Suprapubic skin (tissue), 4 donors: ENCODE measurements around the gene FGFR3. TPM values are rescaled to one million over a fixed set of nuclear protein-coding genes. Genes with fewer than 3 reads are reported as not detected.

Source experiments
- DNase-seq, 2 donors: peaks; one replicate each; pipeline ENCODE4 v3.0.0-alpha.2; 2019; ENCODE audit warnings: low spot score in 2 of 2
- H3K27ac ChIP-seq: fragments of 200-600 bp; sonication (generic); one replicate; pipeline ENCODE4 v1.5.1; 2019
- H3K27me3 ChIP-seq: fragments of 200-600 bp; sonication (generic); one replicate; pipeline ENCODE4 v1.5.1; 2019
- H3K36me3 ChIP-seq: fragments of 200-600 bp; sonication (generic); one replicate; pipeline ENCODE4 v1.5.1; 2019
- H3K4me1 ChIP-seq: fragments of 200-600 bp; sonication (generic); one replicate; pipeline ENCODE4 v1.5.1; 2019
- H3K4me3 ChIP-seq: fragments of 200-600 bp; sonication (generic); one replicate; pipeline ENCODE4 v1.5.1; 2019; ENCODE audit warnings: mild to moderate bottlenecking
- H3K9me3 ChIP-seq: fragments of 200-600 bp; sonication (generic); one replicate; pipeline ENCODE4 v1.5.1; 2019
- EP300 ChIP-seq: sonication (generic); formaldehyde crosslinking; IDR thresholded peaks from one replicate; pipeline ENCODE4 v1.6.1; 2017; ENCODE audit warnings: antibody characterized with exemption
- POLR2A ChIP-seq, 2 donors: fragments of 450-650 bp; IDR thresholded peaks; one replicate each; pipeline ENCODE4 v1.6.1; 2017; ENCODE audit warnings: antibody characterized with exemption in 2 of 2, mild to moderate bottlenecking in 2 of 2, moderate library complexity in 2 of 2
- POLR2AphosphoS5 ChIP-seq, 3 donors: sonication (generic); formaldehyde crosslinking; IDR thresholded peaks; one replicate each; pipeline ENCODE4 v1.6.1; 2017; ENCODE audit warnings: antibody characterized with exemption in 3 of 3
- WGBS: methylation state at CpG from one replicate; pipeline ENCODE4 v1.1.5; 2018; 5-methylcytosine and 5-hydroxymethylcytosine counted together
- total RNA-seq, 4 donors: library from RNA; depleted of rRNA; stranded (reverse); fragments of >200 nt; gene quantifications; one replicate each; pipeline ENCODE4 v1.1.0, GENCODE V29; 2016
- TF ChIP-seq, protein P1 (sequence below), 2 donors: fragments of 200-600 bp in 1 of 2; fragments of 450-650 bp in 1 of 2; sonication (generic) in 1 of 2; IDR thresholded peaks; one replicate each; pipeline ENCODE4 v1.5.1; 2016 to 2019; ENCODE audit warnings: antibody characterized with exemption in 2 of 2, mild to moderate bottlenecking in 1 of 2, moderate library complexity in 1 of 2

FGFR3 gene
- total RNA-seq, 4 donors from 2014 or later, result 511 to 829 (median 662) TPM

DNA sequence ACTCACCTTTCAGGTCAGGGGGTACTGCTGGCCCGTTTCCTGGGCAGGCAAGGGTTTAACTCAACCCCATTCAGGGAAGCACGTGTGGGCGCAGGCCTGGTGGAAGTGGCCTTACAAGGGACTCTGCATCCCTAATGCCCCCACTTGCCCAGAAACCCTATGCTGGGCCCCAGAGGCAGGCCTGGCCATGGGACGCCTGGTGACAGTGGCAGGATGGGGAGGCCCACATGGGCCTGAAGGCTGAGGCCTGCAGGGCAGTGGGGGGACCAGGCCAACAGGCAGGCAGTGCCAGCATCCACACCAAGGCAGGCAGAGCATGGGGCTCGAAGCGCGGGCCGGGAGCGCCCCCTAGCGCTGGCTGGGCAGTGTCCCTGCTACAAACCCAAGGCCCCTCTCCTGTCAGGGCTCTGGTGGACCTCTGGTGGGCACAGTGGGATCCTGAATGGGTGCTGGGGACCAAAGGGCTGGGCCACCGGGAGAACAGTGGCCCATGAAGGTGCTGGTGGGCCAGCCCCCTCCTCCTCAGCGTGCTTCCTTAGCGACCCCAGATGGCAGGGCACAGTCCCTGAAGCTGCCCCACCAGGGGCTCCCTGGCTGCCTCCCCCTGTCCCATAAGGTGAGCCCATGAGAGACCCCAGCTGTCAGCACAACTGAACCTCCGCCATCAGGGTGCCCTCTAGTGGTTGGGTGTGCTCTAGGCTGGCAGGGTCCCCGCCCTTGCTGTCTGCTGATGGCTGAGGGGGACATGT, 16.8 kb downstream of the FGFR3 start:
- 48% methylated on average over 3 of the region's 15 CpGs for WGBS
- H3K36me3 ChIP-seq, result peaks cover 26% of the 10 kb centered on the region
- no peak for DNase-seq
- no peak overlapping the region for H3K4me3 ChIP-seq
- no peaks in the 10 kb centered on the region for H3K9me3 ChIP-seq
- no peaks in the 10 kb centered on the region for H3K4me1 ChIP-seq
- TF ChIP-seq, protein P1, sequence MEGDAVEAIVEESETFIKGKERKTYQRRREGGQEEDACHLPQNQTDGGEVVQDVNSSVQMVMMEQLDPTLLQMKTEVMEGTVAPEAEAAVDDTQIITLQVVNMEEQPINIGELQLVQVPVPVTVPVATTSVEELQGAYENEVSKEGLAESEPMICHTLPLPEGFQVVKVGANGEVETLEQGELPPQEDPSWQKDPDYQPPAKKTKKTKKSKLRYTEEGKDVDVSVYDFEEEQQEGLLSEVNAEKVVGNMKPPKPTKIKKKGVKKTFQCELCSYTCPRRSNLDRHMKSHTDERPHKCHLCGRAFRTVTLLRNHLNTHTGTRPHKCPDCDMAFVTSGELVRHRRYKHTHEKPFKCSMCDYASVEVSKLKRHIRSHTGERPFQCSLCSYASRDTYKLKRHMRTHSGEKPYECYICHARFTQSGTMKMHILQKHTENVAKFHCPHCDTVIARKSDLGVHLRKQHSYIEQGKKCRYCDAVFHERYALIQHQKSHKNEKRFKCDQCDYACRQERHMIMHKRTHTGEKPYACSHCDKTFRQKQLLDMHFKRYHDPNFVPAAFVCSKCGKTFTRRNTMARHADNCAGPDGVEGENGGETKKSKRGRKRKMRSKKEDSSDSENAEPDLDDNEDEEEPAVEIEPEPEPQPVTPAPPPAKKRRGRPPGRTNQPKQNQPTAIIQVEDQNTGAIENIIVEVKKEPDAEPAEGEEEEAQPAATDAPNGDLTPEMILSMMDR (IDR thresholded peaks at IDR 0.05), result peak; percentile 63 to 84
- TF ChIP-seq POLR2AphosphoS5 (IDR thresholded peaks at IDR 0.05) (no peak), EP300 (no peak), POLR2A (IDR thresholded peaks at IDR 0.05) (no peak)
- no peak overlapping the region for H3K27ac ChIP-seq
- no peaks in the 10 kb centered on the region for H3K27me3 ChIP-seq

DNA sequence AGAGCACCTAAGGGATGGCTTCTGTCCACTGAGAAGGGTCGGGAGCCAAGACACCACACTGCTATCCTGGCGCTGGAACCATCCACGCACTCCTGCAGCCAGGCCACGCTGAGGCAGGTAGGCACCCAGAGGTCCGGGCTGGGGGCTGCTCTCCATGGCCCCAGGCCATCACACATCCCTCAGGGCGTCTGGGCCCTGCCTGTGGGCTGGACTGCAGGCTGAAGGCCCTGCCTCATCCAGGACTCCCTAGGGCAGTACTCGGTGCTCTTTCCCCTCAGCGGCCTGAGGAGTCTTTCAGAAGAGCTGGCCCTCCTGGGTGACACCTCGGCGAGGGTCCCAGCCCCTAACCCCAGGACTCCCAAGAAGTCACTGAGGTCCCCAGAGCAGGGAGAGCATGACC, 17.7 kb downstream of the FGFR3 start:
- Histone ChIP-seq H3K9me3 (no peaks in the 10 kb centered on the region), H3K36me3 (peaks cover 34% of the 10 kb centered on the region), H3K27me3 (no peaks in the 10 kb centered on the region), H3K4me1 (no peaks in the 10 kb centered on the region), H3K27ac (no peak overlapping the region), H3K4me3 (no peak overlapping the region)
- TF ChIP-seq POLR2AphosphoS5 (IDR thresholded peaks at IDR 0.05) (no peak), POLR2A (IDR thresholded peaks at IDR 0.05) (no peak), EP300 (no peak)
- TF ChIP-seq, protein P1 (IDR thresholded peaks at IDR 0.05), result no peak
- WGBS, result 77% methylated on average over 6 of the region's 10 CpGs
- DNase-seq, result no peak

DNA sequence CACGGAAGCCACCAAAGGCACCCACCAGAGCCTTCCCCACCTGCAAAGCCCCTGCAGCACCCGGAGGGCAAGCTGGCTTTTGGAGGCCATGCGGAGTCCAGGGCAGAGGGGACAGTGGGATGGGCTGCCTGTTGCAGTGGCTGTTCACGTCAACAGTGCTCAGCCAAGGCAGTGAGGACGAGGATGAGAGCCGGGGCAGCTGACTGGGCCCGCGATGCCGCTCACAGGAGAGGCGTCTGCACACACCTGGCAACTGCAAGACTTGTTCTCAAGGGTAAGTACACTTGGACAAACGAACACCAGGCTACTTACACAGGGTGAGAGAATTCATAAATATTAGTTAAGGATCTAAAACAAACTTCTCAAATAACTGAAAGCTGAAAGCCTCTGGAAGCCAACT, 19.6 kb downstream of the FGFR3 start:
- DNase-seq, result no peak
- Histone ChIP-seq H3K36me3 (peaks cover 54% of the 10 kb centered on the region), H3K4me1 (no peaks in the 10 kb centered on the region), H3K4me3 (no peak overlapping the region), H3K27me3 (no peaks in the 10 kb centered on the region), H3K27ac (no peak overlapping the region), H3K9me3 (no peaks in the 10 kb centered on the region)
- TF ChIP-seq POLR2AphosphoS5 (IDR thresholded peaks at IDR 0.05), result no peak
- TF ChIP-seq, protein P1 (IDR thresholded peaks at IDR 0.05), result no peak
- 85% methylated on average over 11 of the region's 11 CpGs for WGBS

DNA sequence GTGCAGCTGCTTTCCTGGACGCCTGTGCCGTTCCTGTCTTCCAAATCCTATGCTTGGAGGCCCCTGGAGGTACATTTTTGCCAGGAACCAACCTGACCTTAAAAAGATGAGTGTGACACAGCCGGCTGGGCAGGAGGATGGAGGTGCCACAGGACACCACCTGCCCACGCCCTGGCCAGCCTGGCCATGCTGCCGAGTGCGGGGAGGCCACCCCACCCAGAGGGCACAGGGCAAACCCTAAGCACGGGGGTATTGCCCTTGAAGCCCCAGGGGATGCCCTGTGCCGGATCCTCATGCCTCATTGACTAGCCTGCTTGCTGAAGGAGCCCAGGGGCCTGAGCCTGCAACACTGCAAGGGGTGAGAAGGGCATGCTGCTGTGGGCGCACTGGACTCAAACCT, 20.1 kb downstream of the FGFR3 start:
- H3K4me3 ChIP-seq, result no peak overlapping the region
- H3K4me1 ChIP-seq, result no peaks in the 10 kb centered on the region
- no peak overlapping the region for H3K27ac ChIP-seq
- 83% methylated on average over 7 of the region's 9 CpGs for WGBS
- peaks cover 59% of the 10 kb centered on the region for H3K36me3 ChIP-seq
- H3K9me3 ChIP-seq, result no peaks in the 10 kb centered on the region
- no peak for TF ChIP-seq POLR2A (IDR thresholded peaks at IDR 0.05)
- TF ChIP-seq EP300, result no peak
- TF ChIP-seq, protein P1 (IDR thresholded peaks at IDR 0.05), result no peak
- no peak for TF ChIP-seq POLR2AphosphoS5 (IDR thresholded peaks at IDR 0.05)
- no peaks in the 10 kb centered on the region for H3K27me3 ChIP-seq
- DNase-seq, result no peak

DNA sequence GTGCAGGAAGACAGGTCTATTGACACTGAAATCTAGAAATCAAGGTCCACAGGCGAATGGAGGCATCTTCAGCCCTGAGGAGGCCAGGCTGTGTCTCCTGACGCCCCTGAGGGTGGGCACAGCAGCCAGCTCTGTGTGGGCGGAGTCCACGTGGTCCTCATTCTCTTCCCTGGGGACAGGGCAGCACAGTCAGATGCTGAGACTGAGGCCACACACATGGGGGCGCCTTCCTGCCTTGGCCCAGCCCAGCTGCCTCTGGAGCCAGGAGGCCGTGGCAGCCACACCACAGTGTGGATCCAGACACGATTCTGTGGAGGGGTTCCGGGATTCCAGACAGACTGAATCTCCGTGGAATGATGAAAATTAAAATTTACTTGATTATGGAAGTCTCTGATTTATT, 20.8 kb downstream of the FGFR3 start:
- no peak overlapping the region for H3K27ac ChIP-seq
- H3K4me3 ChIP-seq, result no peak overlapping the region
- no peaks in the 10 kb centered on the region for H3K9me3 ChIP-seq
- 61% methylated on average over 9 of the region's 9 CpGs for whole genome bisulfite sequencing
- TF ChIP-seq, protein P1 (IDR thresholded peaks at IDR 0.05), result no peak
- no peak for TF ChIP-seq POLR2A (IDR thresholded peaks at IDR 0.05)
- TF ChIP-seq POLR2AphosphoS5 (IDR thresholded peaks at IDR 0.05), result no peak
- H3K4me1 ChIP-seq, result no peaks in the 10 kb centered on the region
- H3K27me3 ChIP-seq, result no peaks in the 10 kb centered on the region
- no peak for DNase-seq
- H3K36me3 ChIP-seq, result peaks cover 66% of the 10 kb centered on the region
